Activated naive CD8-positive, alpha-beta T cell treated with anti-CD3 and anti-CD28 coated beads, Interleukin-2, amount 50 U/mL, for 24 hours (primary cell): ENCODE results near the gene BRCA1.
"Not testable (repeated sequence)": the region's sequence is repeated elsewhere in the genome, so short reads cannot be mapped to it uniquely, and the experiment has no call there.

ENCODE experiments used
- ATAC-seq: fragments of 150-1000 bp; cut with Tn5 transposase; one replicate; pipeline ENCODE4 v1.10.0; 2021
- DNase-seq: peaks from one replicate; pipeline ENCODE4 v3.0.0; 2021
- H3K27ac Mint-ChIP-seq: one replicate; pipeline ENCODE4 v1.8.0; 2021; ENCODE audit warnings: mild to moderate bottlenecking, mixed read lengths
- H3K27me3 Mint-ChIP-seq: one replicate; pipeline ENCODE4 v1.8.0; 2021; ENCODE audit warnings: mixed read lengths
- H3K36me3 Mint-ChIP-seq: one replicate; pipeline ENCODE4 v1.8.0; 2021; ENCODE audit warnings: low read depth, mixed read lengths
- H3K4me1 Mint-ChIP-seq: one replicate; pipeline ENCODE4 v1.8.0; 2021; ENCODE audit warnings: mixed read lengths
- H3K4me3 Mint-ChIP-seq: one replicate; pipeline ENCODE4 v1.8.0; 2021; ENCODE audit warnings: mild to moderate bottlenecking, moderate library complexity, mixed read lengths
- H3K9me3 Mint-ChIP-seq: one replicate; pipeline ENCODE4 v1.8.0; 2021; ENCODE audit warnings: mixed read lengths

BRCA1 gene

DNA sequence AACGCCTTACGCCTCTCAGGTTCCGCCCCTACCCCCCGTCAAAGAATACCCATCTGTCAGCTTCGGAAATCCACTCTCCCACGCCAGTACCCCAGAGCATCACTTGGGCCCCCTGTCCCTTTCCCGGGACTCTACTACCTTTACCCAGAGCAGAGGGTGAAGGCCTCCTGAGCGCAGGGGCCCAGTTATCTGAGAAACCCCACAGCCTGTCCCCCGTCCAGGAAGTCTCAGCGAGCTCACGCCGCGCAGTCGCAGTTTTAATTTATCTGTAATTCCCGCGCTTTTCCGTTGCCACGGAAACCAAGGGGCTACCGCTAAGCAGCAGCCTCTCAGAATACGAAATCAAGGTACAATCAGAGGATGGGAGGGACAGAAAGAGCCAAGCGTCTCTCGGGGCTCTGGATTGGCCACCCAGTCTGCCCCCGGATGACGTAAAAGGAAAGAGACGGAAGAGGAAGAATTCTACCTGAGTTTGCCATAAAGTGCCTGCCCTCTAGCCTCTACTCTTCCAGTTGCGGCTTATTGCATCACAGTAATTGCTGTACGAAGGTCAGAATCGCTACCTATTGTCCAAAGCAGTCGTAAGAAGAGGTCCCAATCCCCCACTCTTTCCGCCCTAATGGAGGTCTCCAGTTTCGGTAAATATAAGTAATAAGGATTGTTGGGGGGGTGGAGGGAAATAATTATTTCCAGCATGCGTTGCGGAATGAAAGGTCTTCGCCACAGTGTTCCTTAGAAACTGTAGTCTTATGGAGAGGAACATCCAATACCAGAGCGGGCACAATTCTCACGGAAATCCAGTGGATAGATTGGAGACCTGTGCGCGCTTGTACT lies at the start of gene BRCA1:
Gene BRCA1, minus strand, starts transcription at position 232 of the 834 bp plus-strand sequence. CDS start 1,268 bp downstream, outside the sequence.
- Mint-ChIP-seq H3K4me1 (peaks cover 39% of the 10 kb centered on the region), H3K4me3 (peak within 1 kb of the TSS; percentile 98), H3K9me3 (no peaks in the 10 kb centered on the region), H3K27me3 (peaks cover 3% of the 10 kb centered on the region), H3K27ac (peak within 1 kb of the TSS; percentile 100), H3K36me3 (peaks cover 37% of the 10 kb centered on the region)
- ATAC-seq: peak; percentile 99
- peak; percentile 94 for DNase-seq

DNA sequence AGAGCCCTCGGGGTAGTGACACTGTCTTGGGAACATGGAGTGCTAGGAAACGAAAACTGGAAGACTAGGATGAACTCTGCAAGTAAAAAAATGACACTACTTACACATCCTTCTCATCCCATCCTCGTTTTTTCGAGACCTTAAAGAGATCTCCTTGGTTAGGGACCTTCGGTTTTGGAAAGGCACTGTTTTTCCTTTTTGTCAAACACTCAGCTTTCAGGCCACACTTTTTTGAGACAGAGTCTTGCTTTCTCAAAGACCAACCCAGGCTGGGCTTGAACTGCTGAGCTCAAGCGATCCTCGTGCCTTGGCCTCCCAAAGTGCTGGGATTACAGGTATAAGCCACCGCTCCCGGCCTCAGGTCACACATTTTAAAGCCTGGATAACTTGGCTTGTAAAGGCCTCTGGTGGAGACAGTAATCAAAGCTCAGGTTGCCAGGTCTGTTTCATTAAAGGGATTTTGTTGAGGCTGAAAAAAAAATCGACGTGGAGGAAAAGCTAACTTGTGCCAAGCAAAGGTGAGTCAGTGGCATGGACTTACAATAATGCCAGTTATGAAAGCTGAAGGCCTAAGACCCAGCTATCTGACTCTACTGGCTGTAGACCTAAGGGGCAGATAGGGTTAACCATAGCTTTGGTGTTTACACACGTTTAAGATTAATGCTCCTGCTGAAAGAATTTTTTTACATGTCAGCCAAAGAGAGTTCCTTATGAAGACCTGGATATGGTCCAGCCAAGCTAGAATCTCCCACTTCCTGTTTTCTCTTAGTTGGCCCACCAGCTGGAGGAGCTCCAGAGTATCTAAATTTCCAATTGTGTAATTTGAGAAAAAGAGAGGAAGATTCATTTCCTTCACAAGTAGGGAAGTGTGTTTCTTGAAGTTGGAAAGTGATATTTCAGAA lies 46.7 kb upstream of the BRCA1 start:
- Mint-ChIP-seq H3K27me3 (no peaks in the 10 kb centered on the region), H3K4me1 (peaks cover 44% of the 10 kb centered on the region), H3K9me3 (no peaks in the 10 kb centered on the region), H3K4me3 (no peak overlapping the region), H3K27ac (no peak overlapping the region), H3K36me3 (peaks cover 7% of the 10 kb centered on the region)
- DNase-seq (peak; percentile 19), ATAC-seq (no peak)

- DNase-seq (peak; percentile 91), ATAC-seq (peak; percentile 84)
- Mint-ChIP-seq H3K4me1 (peaks cover 36% of the 10 kb centered on the region), H3K9me3 (no peaks in the 10 kb centered on the region), H3K4me3 (no peak within 1 kb of the TSS), H3K27me3 (no peaks in the 10 kb centered on the region), H3K36me3 (peaks cover 1% of the 10 kb centered on the region), H3K27ac (no peak within 1 kb of the TSS)
Observed at GRCh38 chr17:43170766-43171585, 45.8 kb upstream of the BRCA1 start, which contains the start of gene NBR1. TSS of gene NBR1 (plus strand) at chr17:43171214. CDS start at chr17:43175800, 4,586 bp downstream.

GRCh38 chr17:43170140-43170765 lies 45.1 kb upstream of the BRCA1 start:
- Mint-ChIP-seq H3K36me3 (peaks cover 1% of the 10 kb centered on the region), H3K9me3 (no peaks in the 10 kb centered on the region), H3K27me3 (no peaks in the 10 kb centered on the region), H3K4me1 (peaks cover 28% of the 10 kb centered on the region), H3K4me3 (no peak overlapping the region), H3K27ac (no peak overlapping the region)
- DNase-seq (peak; percentile 82), ATAC-seq (peak; percentile 86)

- Mint-ChIP-seq H3K27ac (no peak overlapping the region), H3K4me1 (peaks cover 25% of the 10 kb centered on the region), H3K9me3 (no peaks in the 10 kb centered on the region), H3K36me3 (peaks cover 1% of the 10 kb centered on the region), H3K4me3 (no peak overlapping the region), H3K27me3 (no peaks in the 10 kb centered on the region)
- peak; percentile 12 for ATAC-seq
- DNase-seq: peak; percentile 36
Observed at GRCh38 chr17:43169561-43170139, 44.5 kb upstream of the BRCA1 start.

- not testable (repeated sequence) for H3K9me3 Mint-ChIP-seq, H3K4me1 Mint-ChIP-seq, DNase-seq, H3K27ac Mint-ChIP-seq, H3K36me3 Mint-ChIP-seq, ATAC-seq, H3K27me3 Mint-ChIP-seq, H3K4me3 Mint-ChIP-seq
Observed at GRCh38 chr17:43165971-43166370, 40.8 kb upstream of the BRCA1 start.

DNA sequence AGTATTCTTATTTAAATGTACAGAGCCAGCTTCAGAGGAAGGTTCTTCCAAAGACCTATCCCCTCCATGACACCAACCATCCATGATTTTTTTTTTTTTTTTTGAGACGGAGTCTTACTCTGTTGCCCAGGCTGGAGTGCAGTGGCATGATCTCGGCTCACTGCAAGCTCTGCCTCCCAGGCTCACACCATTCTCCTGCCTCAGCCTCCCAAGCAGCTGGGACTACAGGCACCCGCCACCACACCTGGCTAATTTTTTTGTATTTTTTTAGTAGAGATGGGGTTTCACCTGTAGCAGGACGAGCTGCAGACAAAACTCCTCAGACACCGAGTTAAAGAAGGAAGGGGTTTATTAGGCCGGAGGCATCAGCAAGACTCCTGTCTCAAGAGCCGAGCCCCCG lies 34.8 kb upstream of the BRCA1 start:
- ATAC-seq, DNase-seq, H3K27ac Mint-ChIP-seq, H3K27me3 Mint-ChIP-seq, H3K9me3 Mint-ChIP-seq, H3K4me3 Mint-ChIP-seq, H3K36me3 Mint-ChIP-seq, H3K4me1 Mint-ChIP-seq: not testable (repeated sequence)

DNA sequence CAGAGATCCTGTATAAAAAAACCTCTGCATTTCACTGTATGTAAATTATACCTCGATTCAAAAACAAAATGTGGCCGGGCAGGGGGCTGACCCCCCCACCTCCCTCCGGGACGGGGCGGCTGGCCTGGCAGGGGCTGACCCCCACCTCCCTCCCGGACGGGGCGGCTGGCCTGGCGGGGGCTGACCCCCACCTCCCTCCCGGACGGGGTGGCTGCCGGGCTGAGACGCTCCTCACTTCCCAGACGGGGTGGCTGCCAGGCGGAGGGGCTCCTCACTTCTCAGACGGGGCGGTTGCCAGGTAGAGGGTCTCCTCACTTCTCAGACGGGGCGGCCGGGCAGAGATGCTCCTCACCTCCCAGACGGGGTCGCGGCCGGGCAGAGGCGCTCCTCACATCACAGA lies 34.1 kb upstream of the BRCA1 start:
- DNase-seq, H3K27me3 Mint-ChIP-seq, H3K4me3 Mint-ChIP-seq, H3K36me3 Mint-ChIP-seq, H3K9me3 Mint-ChIP-seq, H3K27ac Mint-ChIP-seq, H3K4me1 Mint-ChIP-seq, ATAC-seq: not testable (repeated sequence)

DNA sequence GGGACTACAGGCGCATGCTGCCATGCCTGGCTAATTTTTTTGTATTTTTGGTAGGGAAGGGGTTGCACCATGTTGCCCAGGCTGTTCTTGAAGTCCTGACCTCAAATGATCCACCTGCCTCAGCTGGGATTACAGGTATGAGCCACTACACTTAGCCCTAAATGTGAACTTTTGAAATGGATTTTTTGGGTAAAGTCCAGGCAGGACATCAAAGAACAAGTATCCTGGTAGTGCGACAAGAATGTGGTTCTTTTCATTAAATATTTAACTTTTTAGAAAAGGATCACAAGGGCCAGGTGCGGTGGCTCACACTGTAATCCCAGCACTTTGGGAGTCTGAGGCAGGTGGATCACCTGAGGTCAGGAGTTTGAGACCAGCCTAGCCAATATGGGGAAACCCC lies 30.5 kb upstream of the BRCA1 start:
- Mint-ChIP-seq H3K27ac (no peak overlapping the region), H3K4me1 (no peaks in the 10 kb centered on the region), H3K9me3 (no peaks in the 10 kb centered on the region), H3K27me3 (no peaks in the 10 kb centered on the region), H3K36me3 (peaks cover 11% of the 10 kb centered on the region), H3K4me3 (no peak overlapping the region)
- ATAC-seq: no peak
- DNase-seq: no peak

DNA sequence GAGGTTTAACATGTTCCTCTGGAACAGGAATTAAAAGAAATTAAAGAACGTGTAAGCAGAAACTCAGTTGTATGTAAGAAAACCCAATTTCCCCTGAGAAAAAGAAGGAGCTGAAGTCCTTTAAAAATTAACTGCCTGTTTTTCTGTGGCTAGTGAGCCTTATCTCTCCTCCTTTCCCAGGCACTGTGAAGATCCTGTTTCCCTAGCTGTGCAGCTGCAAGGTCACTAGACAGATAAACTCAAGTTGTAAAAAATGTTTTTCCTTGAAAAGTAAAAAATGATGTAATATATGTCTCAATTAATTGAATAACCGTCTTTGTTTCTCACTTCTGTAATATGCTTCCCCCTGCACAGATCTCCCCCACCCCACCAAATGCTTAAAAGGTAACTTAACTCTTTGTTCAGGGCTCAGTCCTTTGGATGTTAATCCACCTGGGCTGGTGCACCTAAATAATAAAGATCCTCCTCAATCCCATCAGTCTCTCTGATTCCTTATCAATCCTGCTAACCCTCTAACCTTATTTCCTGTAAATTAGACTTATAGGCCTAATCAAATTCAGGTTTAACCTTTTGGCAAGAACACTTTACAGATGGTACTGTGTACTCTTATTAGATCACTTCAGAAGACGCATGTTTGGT lies 28.2 kb upstream of the BRCA1 start:
- not testable (repeated sequence) for H3K27ac Mint-ChIP-seq, ATAC-seq, H3K9me3 Mint-ChIP-seq, H3K4me1 Mint-ChIP-seq, H3K27me3 Mint-ChIP-seq, DNase-seq, H3K4me3 Mint-ChIP-seq
- peaks cover 12% of the 10 kb centered on the region for H3K36me3 Mint-ChIP-seq

GRCh38 chr17:43151880-43152456 lies 26.8 kb upstream of the BRCA1 start:
- no peak overlapping the region for H3K4me3 Mint-ChIP-seq
- no peak for ATAC-seq

GRCh38 chr17:43146649-43147048 lies 21.5 kb upstream of the BRCA1 start:
- Mint-ChIP-seq H3K9me3 (no peaks in the 10 kb centered on the region), H3K27ac (no peak overlapping the region), H3K4me3 (no peak overlapping the region), H3K27me3 (no peaks in the 10 kb centered on the region), H3K4me1 (no peaks in the 10 kb centered on the region), H3K36me3 (peaks cover 5% of the 10 kb centered on the region)
- ATAC-seq: no peak
- DNase-seq: no peak

More at GRCh38 chr17:43151880-43152456, 26.8 kb upstream of the BRCA1 start:
- Mint-ChIP-seq H3K4me1 (no peaks in the 10 kb centered on the region), H3K27me3 (no peaks in the 10 kb centered on the region), H3K9me3 (no peaks in the 10 kb centered on the region), H3K36me3 (peaks cover 13% of the 10 kb centered on the region), H3K27ac (no peak overlapping the region)
- DNase-seq: no peak

GRCh38 chr17:43143201-43143600 lies 18.0 kb upstream of the BRCA1 start:
- H3K27me3 Mint-ChIP-seq: no peaks in the 10 kb centered on the region
- no peak overlapping the region for H3K4me3 Mint-ChIP-seq
- no peak for DNase-seq

More at GRCh38 chr17:43143201-43143600, 18.0 kb upstream of the BRCA1 start:
- H3K4me1 Mint-ChIP-seq: no peaks in the 10 kb centered on the region
- H3K36me3 Mint-ChIP-seq: peaks cover 3% of the 10 kb centered on the region
- no peak overlapping the region for H3K27ac Mint-ChIP-seq
- ATAC-seq: no peak
- H3K9me3 Mint-ChIP-seq: no peaks in the 10 kb centered on the region
